Measurements from ENCODE around the gene TMEM250.
A peak's percentile ranks its signal among the peaks of the same experiment; 100 is the strongest.

The TMEM250 gene

DNA sequence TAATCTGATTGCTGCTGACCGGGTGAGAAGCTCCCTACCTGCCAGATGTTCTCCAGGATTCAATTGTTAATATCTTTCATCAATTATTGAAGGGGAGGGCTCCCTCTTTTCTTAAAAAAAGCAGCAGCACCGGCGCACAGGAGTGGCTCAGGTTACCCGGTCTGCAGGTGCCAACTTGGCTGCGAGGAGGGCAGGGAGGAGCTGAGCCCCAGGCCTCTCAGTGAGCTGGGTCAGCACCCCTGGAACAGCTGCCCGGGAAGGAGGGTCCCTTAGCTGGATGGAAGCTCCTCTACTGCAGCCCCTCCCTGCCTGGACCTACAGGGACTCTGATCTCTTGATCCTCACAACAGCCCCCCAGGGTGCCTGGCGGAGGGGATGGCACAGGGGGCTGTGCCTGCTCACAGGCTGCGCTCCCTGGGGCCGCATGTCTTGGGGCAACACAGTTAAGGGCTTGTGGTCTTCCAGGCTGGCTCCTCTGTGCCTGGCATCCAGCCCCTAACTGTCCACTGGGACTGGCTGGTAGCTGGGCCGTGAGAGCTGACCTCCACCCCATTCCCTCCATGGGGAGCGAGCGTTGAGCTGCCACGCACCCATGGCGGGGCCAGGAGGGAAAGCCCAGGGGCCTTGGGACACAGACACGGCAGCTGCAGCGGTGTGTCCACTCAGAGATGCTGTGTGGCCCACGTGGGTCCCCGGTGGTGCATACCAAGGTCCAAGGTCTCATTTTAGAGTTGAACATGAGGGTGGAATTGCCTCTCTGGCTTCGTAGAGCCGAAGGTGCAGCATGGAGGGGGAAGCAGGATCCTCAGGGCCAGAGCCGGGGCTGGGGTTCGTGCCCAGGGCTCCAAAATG, 28.6 kb upstream of the TMEM250 start:
- no peak for DNase-seq

- no peak for DNase-seq
These were observed 27.7 kb upstream of the TMEM250 start for GRCh38 chr9:136146126-136147037.

GRCh38 chr9:136145580-136145979, 26.9 kb upstream of the TMEM250 start:
- no peak for DNase-seq

GRCh38 chr9:136144450-136144849, 25.8 kb upstream of the TMEM250 start:
- no peak for DNase-seq

DNA sequence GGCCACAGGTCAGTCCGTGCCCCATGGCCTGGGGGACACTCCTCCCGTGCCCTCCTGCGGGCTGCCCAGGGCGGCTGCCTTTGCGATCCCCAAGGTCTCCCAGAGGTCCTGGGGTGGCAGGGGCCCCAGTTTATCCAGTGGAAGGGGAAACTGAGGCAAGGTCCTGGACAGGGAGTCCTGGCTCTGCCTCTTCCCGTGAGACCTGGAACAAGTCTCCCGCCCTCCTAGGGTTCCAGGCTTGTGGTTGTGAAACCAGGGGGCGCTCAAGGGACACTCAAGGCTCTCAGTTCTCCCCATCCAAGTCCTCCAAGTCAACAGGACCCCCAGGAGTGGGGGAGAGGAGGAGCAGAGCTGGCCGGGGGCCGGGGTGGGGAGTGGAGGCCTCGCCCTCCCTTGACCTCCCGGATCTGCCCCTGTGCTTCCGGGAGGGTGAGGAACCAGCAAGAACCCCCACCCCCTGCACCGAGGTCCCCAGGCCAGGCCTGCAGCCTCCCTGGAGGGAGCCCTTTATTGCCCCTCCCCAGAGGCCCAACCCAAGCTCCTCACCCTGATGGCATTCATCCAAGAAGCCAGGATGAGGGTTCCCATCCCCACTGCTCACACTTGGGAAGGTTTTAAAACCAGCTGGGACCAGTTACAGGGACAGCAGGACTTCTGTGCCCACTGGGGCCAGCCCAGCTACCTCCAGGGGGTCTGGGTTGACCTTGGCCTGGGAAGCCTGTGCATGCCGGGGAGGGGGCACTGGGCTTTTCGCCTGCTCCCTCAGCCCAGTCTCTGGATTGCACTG, 24.7 kb upstream of the TMEM250 start:
- peak in 3 of 4 experiments; percentile 14 to 46 (median 36) for DNase-seq

- no peak for DNase-seq
These were observed 24.2 kb upstream of the TMEM250 start for GRCh38 chr9:136142859-136143214.

DNA sequence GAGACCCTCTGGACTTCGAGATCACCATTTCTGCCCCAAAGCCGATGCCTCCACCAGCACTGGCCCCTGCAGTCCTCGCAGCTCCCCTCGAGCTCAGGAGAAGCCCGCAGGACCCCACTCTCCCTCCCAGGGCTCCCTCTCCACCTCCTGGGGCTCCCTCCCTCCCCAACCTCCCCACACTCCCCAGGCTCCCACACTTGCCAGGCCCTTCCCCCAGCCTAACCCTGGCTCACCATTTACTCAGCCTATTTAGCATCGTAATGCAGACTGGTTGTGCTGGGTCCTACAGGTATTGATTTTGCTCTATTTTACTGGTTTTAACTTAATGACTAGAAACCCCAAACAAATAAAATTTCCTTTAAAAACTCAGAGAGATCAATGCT, 23.7 kb upstream of the TMEM250 start:
- DNase-seq, result no peak

GRCh38 chr9:136141682-136142413, 23.2 kb upstream of the TMEM250 start:
- no peak for DNase-seq

- DNase-seq, result no peak
These were observed 22.3 kb upstream of the TMEM250 start for GRCh38 chr9:136140966-136141365.

DNA sequence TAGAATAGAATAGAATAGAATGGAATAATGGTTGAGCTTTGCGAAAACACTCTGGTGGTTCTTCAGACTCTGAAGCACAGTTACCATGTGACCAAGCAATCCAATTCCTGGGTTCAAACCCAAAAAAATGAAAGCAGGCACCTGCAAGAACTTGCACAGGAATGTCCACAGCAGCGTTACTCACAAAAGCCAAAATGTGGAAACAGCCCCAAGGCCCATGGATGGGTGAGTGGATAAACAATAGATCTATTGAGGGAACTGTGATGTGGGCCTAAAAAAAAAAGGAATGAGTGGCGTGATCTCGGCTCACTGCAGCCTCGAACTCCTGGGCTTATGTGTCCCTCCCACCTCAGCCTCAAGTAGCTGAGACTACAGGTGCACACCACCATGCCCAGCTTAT, 21.4 kb upstream of the TMEM250 start:
- DNase-seq, result no peak

DNA sequence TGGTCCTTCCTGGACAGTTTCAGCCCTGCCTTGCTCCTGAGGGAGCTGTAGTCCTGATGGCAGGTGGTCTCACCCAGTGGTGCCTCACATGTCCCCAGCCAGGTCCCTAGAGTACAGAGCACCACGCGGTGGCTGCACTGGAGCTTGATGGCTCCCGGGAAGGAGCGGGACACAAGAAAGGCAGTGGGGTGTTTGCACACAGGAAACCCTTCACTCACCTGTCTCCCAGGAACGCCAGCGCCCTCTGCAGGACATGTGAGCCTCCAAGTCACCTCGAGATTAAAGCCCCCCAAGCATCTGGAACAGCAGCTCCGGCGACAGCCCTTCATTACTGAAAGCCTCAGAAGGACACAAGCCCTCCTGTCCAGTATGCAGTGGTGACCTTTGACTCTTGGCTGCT, 19.9 kb upstream of the TMEM250 start:
- peak in 3 of 4 experiments; percentile 13 to 49 (median 16) for DNase-seq

GRCh38 chr9:136137321-136138265, 18.9 kb upstream of the TMEM250 start:
- no peak for DNase-seq

- DNase-seq, result no peak
These were observed 17.7 kb upstream of the TMEM250 start for GRCh38 chr9:136136127-136136925.

DNA sequence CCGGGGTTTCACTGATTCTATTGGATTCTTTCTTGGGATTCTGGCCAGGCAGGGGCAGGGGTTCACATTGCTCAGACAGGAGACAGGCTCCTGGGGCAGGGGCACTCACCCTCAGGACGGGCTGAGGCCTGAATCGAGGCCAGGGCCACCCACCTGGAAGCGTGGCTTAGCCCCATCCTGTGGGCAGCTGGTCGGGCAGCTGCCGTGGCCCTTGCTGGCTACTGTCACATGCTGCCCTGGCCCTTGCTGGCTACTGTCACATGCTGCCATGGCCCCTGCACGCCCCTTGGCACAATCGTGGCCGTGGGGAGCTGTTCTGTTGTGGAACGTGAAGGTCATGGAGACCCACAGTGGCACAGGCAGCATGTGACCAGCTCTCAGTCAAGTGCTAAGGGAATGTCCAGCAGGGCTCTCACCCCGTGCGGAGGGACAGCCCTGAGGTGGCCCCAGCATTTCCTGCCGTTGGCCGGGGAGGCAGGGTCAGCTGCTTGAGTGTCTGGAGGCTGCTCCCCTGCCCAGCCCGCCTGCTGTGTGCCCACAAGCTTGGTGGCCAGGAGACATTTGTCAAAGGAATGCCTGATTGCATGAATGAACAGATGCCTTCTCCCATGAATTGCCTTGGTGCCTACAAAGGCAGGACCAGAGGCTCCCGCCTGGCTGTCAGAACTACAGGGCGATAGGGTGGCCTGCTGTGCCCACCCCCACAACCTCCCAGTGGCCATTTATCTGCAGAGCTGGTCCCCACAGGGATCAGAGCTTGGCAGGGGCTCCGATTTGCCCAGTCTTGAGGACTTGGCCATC, 16.9 kb upstream of the TMEM250 start:
- no peak for DNase-seq

DNA sequence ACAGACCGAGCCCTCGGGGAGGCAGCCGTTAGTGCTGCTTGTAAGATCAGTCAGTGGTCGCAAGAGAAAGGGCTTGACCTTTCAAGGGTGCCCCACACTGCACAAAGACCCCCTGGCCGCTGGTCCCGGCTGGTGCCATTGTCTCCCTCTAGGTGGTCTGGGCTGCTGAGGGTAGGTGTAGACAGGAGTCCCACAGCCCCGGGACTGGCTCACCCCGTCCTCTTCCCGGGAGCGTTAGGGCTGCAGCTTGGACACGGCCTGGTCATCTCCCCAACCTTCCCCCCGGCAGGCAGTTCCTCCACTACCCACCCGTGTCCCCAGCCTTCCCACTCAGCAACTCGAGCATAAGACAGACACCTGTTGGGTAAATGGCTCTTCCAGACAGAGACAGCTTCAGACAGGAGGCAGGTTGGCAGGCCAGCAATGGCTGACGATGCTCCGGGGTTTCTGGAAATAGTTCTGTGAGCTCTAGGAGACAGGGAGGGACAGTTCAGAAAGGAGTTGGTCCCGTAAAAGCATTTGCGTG, 15.3 kb upstream of the TMEM250 start:
- DNase-seq, result no peak

DNA sequence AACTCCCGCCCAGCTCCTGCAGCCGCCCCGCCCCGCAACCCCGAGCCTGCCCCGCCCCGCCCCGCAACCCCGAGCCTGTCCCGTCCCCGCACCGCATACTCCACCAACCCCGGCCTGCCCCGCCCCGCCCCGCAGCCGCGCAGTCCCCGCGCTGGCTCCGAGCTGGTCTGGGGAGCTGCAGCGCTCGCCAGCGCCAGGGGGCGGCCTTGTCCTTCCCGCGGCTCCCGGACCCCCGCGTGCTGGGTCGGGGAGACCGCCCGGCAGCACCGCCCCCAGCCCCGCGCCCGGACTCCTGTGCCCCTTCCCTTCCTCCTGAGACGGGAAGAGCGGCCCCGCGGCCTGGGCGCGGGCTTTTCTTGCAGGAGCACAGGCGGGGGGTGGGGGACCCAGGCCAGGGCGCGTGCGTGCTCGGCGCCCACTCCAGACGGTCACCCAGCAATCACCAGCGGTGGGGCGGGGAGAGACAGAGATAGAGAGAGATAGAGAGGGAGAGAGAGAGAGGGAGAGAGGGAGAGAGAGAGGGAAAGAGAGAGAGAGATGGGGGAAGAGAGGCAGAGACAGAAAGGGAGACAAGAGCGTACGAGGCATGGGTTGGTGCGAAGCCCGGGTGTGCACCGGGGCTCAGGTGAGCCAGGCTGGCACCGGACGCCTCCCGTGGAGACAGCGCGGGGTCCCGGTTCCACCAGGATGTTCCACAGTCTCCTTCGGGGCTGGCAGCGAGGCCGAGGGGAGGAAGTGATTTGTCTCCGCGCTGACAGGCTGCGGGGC, 14.7 kb upstream of the TMEM250 start:
- DNase-seq, result peak in 3 of 4 experiments; percentile 17 to 59 (median 39)

GRCh38 chr9:136132512-136133050, 13.9 kb upstream of the TMEM250 start:
- peak in 1 of 4 experiments; percentile 21 for DNase-seq

All from suppressor macrophage (primary cell).